ENCODE data around the gene NDRG4.

Gene NDRG4

DNA sequence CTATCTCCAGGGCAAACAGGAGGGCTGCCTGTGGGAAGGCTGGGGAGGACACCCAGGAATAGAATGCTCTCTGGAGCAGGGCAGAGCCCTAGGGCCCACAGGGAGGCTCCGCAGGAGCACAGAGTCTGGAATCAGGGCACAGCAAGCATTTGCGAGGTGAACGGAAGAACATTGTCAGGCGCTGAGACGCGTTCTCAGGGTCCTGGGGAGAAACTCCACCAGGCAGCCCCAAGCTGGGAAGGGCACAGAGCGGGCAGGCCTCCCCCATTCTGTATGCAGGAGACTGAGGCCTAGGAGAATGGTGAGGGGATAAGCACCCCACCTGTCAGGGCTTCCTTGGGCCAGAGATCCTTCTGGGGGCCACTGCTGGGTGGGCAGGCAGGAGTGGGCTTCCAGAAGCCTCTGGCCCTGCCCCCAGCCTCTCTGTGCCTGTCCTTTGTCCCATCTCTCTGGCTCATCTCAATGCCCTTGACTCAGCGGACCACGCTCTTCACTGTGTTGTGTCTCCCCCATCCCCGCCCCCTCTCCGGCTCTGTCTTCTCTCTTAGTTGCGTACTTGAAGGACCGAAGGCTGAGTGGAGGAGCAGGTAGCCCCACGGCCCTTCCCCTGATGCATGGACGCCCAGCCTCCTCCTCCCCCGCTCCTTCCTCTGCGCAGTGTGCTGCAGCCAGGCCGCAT is 10.3 kb downstream of the NDRG4 start:
- no peak for DNase-seq (ENCODE audit: low spot score)

DNA sequence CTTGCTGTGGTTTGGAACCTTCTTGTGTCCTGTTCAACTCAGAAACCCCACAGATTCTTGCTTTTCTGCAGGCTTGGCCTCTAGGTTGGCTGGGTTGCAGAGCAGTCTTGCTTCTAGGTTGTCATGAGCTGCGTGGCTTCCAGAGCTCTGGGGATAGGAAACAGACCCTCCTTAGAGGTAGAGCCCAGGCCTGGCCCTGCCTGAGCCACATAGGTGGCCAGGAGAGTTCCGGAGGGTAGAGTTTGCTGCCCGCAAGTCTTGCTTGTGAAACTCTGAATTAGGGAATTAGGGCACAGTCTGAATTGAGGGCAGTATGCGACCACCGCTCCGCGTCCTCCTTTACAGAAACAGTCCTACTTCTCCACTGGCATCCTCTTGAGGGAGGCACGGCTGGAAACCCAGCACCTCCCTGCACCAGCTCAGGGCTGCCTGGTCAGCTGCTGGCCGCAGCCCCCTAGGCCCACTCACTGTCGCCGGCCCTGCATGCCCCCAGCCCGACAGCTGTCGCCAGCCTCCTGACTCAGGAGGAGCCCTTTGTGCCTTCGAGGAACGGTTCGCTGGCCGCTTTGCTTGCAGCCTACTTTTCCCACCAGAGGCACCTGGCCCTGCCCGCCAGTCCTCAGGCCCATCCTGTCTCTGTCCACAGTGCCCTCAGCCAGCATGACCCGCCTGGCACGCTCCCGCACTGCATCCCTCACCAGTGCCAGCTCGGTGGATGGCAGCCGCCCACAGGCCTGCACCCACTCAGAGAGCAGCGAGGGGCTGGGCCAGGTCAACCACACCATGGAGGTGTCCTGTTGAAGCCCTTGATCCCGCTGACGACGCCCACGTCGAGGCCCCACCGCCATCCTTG is 11.1 kb downstream of the NDRG4 start:
- no peak for DNase-seq (ENCODE audit: low spot score)

DNA sequence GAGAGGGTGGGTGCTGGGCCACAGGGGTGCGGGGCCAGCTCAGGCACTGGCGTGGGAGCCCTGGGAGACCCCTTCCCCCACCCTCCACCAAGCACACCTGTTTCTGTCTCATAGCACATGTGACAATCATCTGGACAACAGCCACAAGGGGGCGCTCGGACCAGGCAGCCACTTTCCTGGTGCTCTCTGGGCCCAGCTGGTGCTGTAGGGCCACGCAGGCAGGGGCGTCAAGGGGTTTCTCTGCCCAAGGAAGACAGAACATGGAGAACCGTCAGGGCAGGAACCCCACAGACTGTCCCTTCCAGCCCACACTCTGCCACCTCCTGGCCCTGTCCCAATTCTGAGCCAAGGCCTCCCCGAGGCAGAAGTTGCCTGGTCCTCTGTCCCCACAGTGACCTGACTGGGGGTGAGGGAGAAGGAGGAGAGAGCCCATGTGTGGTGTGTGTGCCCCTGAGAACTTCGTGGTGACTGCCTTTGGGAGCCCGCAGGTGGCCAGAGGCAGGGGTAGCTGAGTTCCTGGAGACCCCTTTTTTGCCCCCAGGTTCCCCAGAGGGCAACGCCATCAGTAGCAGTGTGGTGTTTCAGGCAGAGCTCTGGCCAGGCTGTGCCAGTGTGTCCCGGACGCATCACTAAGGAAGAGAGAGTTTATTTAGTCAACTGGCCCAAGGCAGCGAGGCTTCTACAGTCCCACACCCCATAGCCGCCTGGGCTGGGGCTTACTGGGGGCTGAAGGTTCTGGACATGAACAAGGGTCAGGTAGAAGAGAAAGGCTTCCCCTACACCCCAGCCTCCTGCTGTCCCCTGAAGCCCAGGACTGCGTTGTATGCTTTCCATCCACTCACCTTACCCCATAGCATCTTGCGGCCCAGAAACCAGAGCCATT is 12.2 kb downstream of the NDRG4 start:
- DNase-seq (ENCODE audit: low spot score) = no peak

DNA sequence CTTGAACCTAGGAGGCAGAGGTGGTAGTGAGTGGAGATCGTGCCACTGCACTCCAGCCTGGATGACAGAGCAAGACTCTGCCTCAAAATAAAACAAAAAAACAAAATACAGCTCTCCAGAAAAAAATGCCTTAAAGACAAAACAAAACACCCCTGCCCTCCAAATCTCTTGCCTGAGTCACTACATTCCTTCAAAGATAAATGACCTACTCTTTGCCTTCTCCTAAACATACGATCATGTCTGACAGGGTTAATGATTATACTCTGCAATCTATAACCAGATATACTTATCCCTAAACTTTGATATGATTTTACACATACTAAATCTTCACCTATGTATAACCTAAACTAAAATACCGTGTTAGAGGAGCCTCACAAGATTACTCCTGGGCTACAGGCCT is 13.9 kb downstream of the NDRG4 start:
- DNase-seq (ENCODE audit: low spot score) = no peak

DNA sequence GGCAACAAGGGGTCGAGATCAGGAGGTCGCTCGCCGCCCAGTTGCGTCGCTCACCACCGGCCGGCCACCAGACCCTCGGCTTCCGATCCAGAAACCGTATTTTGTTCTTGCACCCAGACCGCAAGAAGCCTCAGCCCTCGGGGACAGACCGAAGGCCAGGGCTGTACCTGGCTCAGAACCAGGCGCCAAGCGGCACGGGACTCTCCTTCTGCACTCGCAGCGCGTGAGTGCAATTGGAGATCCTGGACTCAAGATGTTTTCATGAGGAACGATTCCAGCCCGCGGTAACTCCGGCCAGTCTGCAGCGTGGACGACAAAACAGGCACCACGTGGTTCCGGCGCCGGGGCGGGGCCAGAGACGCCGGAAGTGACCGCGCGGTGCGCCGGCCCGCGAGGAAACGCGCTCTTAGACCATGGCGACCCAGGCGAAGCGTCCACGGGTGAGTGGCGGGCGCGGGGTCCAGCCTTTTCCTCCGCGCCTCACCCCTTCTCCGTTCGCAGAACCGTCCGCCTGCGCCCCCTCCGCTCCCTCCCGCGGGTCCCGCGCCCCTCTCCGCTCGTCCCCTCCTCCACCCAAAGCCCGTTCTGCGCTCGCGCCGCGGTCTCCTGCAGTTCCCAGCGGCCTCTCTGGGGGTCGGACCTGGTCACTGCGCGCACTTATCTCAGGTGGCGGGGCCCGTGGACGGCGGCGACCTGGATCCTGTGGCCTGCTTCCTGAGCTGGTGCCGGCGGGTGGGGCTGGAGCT is 15.4 kb downstream of the NDRG4 start, which contains the start of gene SETD6:
TSS of gene SETD6 (plus strand) at position 393 of the 746 bp plus-strand sequence. CDS start at position 414, 21 bp downstream.
- DNase-seq (ENCODE audit: low spot score) = peak; percentile 47

DNA sequence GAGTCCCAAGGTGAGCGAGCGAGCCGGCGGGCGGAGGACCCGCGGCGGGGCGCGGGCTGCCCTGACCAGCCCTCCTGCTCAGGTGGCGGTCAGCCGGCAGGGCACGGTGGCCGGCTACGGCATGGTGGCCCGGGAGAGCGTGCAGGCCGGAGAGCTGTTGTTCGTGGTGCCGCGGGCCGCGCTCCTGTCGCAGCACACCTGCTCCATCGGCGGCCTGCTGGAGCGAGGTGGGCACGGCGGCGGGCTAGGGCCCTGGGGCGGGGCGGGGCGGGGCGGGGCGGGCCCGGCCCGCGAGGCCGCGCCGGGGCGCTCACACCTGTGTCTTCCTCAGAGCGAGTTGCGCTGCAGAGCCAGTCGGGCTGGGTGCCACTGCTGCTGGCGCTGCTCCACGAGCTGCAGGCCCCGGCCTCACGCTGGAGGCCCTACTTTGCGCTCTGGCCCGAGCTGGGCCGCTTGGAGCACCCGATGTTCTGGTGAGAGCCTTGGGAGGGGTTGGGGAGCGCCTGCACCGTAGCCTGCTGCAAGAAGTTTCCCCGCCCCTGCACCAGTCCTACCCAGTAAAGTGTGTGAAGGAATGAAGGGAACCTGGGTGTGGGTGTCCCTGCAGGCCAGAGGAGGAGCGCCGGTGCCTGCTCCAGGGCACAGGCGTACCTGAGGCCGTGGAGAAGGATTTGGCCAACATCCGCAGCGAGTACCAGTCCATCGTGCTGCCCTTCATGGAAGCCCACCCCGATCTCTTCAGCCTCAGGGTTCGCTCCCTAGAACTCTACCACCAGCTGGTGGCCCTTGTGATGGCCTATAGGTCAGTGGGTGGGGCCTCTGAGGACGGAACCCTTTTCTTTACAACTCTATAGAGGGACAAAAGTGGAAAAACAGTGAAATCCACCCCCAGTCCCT is 16.2 kb downstream of the NDRG4 start:
- no peak for DNase-seq (ENCODE audit: low spot score)

DNA sequence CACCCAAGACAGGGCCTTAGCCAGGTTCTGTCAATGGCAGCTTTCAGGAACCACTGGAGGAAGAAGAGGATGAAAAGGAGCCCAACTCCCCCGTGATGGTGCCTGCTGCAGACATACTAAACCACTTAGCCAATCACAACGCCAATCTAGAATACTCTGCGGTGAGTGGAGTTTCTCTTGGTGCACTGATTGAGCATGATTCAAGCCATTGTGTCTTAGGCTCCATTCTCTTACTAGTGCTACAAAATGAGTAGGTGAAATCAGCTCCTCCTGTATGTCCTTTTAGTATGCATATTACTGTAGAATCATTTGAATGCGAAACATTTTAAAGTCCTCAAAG is 16.8 kb downstream of the NDRG4 start:
- DNase-seq (ENCODE audit: low spot score) = no peak

DNA sequence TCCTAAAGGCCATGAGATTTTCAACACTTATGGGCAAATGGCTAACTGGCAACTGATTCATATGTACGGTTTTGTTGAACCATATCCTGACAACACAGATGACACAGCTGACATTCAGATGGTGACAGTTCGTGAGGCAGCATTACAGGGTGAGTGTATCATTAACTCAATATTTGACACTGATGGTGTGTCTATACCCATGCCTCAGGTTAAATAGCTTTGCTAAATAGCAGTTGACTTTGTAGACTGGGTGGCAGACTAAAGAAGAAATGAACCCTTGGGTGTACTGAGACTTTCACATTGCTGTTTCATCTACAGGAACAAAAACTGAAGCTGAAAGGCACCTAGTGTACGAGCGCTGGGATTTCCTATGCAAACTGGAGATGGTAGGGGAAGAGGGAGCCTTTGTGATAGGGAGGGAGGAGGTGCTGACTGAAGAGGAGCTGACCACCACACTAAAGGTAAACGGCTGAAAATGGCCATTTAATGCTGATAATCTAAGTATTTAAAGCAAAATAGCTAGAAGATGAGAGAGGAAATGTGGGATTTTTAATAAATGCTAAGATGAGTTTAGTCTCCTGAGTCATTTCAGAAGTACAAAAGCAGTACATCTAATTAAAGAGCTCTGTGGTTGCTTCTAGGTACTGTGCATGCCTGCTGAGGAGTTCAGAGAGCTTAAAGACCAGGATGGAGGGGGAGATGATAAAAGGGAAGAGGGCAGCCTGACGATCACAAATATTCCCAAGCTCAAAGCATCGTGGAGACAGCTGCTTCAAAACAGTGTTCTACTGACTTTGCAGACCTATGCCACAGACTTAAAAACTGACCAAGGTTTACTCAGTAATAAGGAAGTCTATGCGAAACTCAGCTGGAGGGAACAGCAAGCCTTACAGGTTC is 18.4 kb downstream of the NDRG4 start:
- no peak for DNase-seq (ENCODE audit: low spot score)

DNA sequence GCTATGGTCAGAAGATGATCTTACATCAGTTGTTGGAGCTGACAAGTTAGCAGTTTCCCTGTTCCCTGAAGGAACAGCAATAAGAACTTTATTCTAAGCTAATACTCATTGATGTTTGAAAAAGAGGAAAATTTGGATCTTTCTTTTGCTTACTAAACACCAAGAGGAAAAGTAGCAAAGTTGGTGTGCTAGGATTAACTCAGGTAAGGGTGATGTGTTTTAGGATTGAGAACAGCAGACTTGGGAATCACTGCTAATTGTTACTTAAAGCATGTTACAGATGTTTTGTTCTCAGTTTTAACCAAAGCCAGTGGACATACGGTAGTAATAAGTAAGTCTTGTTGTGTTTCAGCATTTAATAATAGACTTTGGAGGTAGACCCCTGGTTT is 19.0 kb downstream of the NDRG4 start:
- DNase-seq (ENCODE audit: low spot score) = no peak

DNA sequence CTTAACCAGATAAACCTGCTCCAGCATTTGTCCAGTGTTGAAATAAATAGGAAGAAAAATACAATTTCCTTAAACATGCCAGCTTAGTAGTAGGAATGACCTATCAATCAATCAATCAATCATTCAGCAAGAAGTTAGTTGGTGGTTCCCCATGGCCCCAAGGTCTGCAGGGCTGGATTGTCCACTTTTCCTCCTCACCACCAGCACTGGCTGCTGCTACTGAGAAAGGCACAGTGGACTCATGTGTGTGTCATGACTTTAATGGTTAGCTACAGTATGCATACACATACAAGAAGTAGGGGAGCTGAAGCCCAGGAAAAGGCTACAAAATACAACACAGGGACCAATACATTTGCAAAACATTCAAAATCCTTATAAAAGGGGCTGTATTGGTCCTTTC is 19.8 kb downstream of the NDRG4 start:
- no peak for DNase-seq (ENCODE audit: low spot score)

DNA sequence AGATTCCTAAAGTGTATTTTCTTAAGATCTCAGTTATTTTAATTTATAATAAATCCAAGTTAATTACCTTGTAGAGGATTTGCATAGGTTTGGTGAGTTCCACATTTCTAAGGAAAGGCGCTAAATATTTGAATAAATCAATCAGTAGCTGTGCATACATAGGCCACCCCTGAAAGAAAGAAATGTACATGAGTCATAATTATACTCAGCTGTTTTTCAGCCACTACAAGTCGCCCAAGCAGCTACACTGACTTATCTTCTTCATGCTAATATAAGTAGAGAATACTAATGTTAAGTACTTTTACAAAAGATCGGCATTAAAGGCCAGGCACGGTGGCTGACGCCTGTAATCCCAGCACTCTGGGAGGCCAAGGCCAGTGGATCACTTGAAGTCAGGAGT is 30.2 kb downstream of the NDRG4 start:
- DNase-seq (ENCODE audit: low spot score) = no peak

DNA sequence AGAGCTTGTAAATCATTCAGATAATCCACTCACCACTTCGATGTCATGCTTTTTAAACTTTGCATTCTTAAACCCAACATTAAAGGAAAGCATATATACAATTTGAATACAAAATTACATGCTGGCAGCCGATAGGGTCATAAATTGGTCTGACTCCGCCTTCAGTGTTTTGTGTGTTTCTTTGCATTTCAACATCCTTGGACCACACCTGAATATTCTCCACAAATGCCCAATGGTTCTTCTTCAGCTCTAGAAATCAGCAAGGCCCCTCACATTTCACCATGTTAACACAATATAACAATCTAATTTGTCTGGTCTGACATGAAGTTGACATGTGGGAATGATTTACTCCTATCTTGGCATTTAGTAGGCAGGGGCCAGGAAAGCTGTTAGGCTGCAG is 32.5 kb downstream of the NDRG4 start:
- no peak for DNase-seq (ENCODE audit: low spot score)

DNA sequence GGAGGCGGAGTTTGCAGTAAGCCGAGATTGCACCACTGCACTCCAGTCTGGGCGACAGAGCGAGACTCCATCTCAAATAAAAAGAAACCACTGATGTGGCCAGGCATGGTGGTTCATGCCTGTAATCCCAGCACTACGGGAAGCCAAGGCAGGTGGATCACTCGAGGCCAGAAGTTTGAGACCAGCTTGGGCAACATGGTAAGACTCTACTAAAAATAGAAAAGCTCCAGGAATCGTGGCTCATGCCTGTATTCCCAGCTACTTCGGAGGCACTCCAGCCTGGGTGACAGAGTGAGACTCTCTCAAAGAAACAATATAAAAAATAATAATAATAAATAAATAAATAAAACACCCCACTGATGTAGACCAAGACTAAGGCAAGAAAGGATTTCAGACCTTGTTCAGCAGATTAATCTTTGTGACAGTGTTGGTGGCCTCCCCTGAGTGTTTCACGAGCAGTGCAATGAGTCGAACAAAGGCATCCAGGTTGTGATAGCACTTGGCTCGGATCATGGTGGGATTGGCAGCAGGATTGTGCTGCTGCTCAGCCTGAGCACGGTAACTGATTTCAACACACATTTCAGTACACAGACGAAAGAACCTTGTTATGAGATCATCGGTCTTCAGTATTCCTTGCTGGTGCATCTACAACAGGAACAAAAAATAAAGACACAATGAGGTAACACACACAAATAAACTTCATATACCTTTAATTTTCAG is 34.0 kb downstream of the NDRG4 start:
- no peak for DNase-seq (ENCODE audit: low spot score)

DNA sequence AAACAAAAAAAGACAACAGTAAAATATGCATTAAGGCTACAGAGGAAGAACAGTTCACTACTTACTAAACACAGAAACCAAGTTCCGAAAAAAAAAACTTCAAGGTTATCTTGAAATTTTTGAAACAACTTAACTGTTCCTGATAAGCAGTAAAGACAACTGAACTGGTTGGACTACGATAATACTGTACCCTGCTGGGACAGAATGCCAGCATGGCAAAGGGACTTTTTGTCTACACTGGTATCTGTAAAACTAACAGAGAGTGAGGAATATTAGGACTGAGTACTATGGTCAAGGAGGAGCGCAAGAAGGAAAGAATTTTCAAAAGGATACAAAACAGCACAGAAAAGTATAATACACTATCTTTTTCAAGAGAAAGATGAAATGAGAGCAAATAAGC is 35.2 kb downstream of the NDRG4 start:
- DNase-seq (ENCODE audit: low spot score) = no peak

DNA sequence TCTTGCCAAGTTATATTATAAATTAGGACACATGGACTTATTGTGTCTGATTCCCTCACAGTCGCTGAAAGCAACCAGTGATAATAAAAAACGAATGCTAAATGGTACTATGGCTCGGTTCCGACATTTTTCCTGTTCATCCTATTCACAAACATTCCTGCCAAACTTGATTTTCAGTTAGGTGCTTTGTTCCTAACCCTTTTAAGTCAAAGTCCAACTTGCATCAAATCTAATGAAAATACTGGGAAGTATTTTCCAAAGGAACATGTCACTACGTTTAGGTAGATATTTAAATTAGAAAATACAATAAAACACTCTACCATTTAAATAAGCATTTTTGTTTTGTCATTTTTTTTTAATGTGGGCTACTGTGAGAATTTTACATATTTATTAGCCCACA is 36.3 kb downstream of the NDRG4 start:
- no peak for DNase-seq (ENCODE audit: low spot score)

DNA sequence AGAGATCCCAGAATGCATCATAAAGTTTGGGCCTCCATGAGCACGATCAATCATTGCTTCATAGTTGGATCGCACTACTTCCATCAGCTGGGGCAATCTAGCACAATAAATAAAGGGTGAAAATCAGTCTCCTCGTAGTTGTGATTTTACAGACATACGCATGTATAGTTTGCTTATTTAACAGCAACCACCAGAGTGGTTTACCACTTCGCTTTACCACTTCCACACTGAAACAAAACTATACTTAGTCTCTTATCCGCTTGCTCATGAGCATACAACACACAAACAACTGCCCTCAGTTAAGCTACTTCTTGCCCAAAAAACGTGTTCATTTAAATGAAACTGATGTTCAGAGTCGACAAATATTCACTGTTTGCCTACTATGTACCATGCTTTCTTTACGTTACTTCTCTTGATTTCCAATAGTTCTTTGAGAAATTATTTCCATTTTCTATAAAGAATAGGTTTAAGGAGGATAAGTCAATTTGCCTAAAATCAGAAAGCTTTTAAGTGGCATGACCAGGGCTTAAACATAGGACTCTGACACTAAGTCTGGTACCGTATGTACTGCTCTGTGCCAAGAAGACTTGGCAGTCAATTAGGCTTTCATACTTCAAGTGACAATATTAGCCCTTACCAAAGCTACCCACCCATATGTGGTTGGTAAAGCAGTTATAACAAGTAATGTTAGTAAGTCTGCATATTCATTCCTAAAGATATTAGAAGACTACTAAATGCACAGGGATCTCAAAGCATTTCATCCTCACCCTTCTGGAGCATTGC is 37.4 kb downstream of the NDRG4 start:
- DNase-seq (ENCODE audit: low spot score) = no peak

DNA sequence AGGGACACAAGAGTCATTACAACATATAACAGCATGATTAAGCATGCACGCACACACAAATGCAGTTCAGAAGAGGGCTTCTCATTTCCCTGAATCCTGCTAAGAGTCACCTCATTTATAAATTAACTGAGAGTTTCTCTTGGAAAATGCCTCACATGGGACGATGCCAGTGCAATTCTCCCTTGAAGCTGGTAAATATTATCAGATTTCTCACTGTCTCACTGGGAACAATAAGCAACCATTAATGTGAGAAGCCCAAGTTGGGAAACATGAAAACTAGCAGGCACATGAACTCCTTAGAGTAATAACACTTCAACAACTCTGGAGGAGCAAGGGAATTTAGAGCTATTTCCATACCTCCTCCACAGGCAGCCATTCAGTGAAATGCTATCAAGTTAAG is 41.8 kb downstream of the NDRG4 start:
- DNase-seq (ENCODE audit: low spot score) = no peak

DNA sequence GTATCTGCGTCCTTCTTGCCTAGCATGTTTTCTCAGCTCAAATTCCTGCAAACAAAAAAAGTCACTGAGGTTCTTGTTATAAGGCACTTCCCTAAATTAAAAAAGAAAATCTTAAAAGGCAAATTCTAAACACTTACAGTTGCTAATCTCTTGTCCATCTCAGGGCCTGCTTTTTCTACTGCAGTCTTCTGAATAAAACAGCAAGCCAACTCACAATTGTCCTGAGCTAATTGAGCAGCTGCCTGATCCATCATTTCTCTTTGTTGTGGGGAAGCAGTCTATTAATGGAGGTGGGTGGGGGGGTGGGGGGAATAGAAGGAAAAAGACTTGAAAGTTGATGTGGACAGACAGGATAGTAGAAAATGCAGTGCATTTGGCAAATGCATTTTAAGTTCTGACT is 42.3 kb downstream of the NDRG4 start:
- no peak for DNase-seq (ENCODE audit: low spot score)
